Activated T-cell treated with anti-CD3 and anti-CD28 coated beads for 4 hours (primary cell): ENCODE results near the gene TMEM132E.
A peak's percentile ranks its signal among the peaks of the same experiment; 100 is the strongest.
"Not testable (repeated sequence)": the region's sequence is repeated elsewhere in the genome, so short reads cannot be mapped to it uniquely, and the experiment has no call there.

Source experiments
- DNase-seq: peaks from one replicate; pipeline ENCODE4 v3.0.0-alpha.2; 2020

Gene TMEM132E, protein sequence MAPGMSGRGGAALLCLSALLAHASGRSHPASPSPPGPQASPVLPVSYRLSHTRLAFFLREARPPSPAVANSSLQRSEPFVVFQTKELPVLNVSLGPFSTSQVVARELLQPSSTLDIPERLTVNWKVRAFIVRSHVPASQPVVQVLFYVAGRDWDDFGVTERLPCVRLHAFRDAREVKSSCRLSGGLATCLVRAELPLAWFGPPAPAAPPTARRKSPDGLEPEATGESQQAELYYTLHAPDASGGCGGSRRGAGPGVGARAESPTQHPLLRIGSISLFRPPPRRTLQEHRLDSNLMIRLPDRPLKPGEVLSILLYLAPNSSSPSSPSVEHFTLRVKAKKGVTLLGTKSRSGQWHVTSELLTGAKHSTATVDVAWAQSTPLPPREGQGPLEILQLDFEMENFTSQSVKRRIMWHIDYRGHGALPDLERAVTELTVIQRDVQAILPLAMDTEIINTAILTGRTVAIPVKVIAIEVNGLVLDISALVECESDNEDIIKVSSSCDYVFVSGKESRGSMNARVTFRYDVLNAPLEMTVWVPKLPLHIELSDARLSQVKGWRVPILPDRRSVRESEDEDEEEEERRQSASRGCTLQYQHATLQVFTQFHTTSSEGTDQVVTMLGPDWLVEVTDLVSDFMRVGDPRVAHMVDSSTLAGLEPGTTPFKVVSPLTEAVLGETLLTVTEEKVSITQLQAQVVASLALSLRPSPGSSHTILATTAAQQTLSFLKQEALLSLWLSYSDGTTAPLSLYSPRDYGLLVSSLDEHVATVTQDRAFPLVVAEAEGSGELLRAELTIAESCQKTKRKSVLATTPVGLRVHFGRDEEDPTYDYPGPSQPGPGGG (N-terminal part only)

DNA sequence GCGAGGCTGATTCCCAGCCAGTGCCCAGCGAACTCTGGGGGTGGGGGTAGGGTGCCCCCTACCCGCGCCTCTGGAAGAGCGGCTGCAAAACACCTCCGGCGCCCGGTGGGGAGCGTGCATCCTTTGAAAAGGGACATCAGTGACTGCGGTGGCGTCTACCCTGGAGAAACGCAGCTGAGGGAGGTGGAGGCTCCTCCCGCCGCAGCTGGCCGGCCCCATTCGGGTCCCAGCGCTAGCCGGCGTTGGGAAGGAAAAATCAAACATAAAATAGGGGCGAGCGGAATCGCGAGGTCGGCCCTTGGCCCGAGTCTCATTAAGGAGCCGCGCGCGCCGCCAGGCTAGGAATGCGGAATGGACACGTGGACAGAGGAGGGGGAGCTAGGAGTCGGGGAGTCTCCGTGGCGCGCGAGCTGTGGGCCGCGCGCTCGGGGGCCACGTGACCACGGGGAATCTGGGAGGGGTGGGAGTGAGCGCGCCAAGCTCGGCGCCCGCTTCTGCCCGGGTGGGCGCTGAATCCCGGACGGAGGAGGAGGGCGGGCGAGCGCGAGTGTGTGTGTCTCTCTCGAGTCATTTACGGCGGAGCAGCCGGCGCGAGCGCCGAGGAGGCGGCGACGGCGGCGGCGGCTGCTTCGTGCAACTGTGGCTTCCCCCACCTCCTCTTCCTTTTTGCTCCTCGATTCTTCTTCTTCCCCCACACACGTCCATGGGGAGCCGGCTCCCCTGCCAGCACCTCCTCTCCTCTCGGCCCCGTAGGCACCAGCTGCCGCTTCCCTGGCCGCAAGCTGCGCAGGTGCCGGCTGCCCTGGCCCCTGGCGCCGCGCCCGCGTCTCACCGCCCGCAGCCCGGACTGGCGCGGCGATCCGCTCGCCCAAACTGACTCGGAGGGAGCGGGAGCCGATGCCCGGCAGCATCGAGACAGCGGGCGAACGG lies at the start of gene TMEM132E:
Gene TMEM132E (plus strand): TSS at position 566 of the 930 bp plus-strand sequence. CDS start 1,495 bp downstream, outside the sequence.
- DNase-seq: no peak

GRCh38 chr17:34530918-34531317 lies 48.5 kb upstream of the TMEM132E start:
- no peak for DNase-seq

DNA sequence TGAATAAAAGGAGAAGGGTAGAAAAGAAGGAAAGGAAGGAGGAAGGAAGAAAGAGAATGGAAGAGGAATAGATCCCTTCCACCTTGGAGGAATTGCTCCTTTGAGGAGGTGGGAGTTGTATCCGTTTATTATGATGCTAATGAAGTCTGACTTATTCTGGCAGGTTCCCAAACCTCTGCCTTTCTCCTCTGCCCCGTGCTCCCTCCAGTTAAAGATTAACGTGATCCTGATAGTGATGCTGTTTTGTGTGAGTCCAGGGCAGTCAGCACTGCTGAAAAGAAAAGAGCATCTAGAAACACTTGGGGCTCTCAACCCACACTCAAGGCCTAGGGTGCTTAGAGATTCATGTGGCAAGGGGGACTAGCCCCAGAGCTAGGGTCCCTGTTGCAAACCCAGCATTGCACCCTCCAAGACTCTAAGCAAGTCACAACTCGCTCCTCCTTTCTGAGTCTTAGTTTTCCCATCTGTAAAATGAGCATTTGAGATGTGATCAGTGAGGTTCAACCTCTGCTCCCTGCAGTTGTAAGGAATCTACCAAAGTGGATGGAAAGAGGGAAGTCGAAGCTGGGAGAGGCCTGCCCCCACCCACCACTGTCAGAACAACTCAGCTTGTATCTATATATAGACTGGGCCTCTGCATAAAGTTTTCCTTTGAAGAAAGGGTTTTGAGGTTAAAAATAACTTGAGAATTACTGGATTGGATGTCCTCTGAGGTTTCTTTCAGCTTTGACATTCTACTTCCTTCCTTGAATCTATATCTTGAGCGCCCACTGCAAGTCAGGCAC lies 46.9 kb upstream of the TMEM132E start:
- no peak for DNase-seq

GRCh38 chr17:34533806-34534527 lies 45.4 kb upstream of the TMEM132E start:
- DNase-seq: no peak

GRCh38 chr17:34537445-34537844 lies 41.9 kb upstream of the TMEM132E start:
- DNase-seq: no peak

- DNase-seq: not testable (repeated sequence)
Observed at GRCh38 chr17:34538582-34538981, 40.8 kb upstream of the TMEM132E start.

GRCh38 chr17:34539881-34540280 lies 39.5 kb upstream of the TMEM132E start:
- DNase-seq: no peak

DNA sequence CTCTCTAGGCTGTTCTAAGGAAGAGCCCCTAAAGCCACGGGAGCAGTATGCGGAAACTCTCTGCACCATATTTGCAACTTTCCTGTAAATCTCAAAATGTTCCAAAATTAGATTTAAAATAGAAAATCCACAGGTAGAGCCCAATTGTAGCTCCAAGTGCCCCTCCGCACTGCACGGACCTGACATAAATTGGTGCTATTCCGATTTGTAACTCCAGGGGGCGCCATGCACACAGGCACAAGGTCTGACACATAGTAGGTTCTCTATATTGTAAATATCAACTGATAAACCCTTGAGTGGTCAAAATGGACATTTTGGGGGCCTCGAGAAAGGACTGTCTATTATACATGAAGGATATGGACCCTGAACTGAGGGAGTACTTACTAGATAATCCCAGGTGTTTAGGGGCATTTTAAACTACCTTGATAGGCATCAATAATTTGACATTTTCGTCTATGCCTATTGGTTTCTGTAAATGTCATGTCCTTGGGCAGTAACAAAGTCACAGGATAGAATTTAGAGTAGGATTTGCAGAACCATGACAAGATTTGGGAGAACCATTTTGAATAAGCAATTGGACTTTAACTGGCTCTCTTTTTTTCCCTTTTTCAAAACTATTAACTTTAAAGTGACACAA lies 36.6 kb upstream of the TMEM132E start:
- DNase-seq: peak; percentile 53

DNA sequence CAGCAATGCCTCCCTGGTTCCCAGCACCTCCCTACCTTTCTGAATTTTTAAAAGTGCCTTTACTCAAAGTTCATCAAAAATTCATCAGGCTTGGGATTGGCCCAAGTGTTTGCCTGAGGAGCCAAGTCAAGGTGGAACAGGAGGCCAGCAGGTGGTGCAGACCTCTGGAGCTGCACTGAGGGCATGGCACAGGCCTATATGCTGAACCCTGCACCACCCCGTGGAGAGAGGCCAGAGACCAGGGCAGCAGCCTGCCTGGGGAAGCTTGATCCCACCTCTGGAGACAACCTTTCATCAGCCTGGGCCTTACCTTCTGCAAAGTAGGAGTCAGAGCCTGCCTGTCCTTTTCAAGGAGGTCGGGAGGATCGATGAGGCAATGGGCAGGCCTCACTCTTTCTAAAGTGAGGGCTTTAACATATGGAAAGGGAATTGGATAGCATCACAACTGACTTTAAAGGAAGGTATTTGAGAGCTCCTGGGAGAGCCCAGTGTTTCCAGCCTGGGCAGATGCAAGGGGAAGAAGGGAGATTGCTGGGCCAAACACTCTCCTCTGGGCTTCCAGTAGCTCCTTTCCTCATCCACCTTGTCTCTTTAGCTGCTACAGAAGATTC lies 31.8 kb upstream of the TMEM132E start:
- DNase-seq: no peak

- no peak for DNase-seq
Observed at GRCh38 chr17:34549966-34550365, 29.4 kb upstream of the TMEM132E start.

DNA sequence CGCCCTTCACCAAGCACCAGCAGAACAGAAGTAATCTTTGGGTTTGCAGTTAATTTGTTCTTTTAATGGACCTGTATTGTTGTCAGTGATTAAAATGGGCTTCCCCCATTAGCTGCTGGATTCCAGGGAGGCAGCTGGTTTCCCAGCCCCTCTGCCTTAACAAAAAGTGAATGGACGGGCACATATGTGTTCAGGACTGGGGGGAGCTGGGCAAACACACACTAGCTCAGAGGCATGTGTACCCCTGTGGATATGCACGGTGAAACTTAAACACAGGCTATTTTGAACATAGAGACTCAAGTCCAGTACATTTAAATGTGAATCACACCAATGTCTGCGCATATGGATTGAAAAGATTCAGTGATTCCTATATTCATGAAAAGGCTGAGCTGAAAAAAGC lies 25.5 kb upstream of the TMEM132E start:
- no peak for DNase-seq

DNA sequence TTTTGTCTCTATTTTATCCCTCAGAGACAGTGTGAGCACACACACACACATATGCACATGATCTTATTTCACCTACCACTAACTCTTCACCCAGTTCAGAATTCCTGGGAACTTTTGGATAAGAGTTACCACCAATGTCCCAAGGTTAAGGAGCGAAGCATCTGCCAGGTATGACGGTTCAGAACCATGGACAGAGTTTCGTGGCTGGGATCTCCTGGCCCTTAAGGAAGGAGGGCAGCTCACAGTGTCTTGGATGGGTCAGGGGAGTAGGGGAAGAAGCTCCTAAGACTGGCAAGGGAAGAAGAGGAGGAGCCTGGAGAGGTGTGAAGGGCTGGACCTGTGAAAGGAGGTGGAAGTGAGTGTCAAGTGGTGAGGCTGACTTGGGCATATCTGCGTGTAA lies 23.0 kb upstream of the TMEM132E start:
- DNase-seq: no peak

GRCh38 chr17:34556931-34557330 lies 22.5 kb upstream of the TMEM132E start:
- DNase-seq: no peak

DNA sequence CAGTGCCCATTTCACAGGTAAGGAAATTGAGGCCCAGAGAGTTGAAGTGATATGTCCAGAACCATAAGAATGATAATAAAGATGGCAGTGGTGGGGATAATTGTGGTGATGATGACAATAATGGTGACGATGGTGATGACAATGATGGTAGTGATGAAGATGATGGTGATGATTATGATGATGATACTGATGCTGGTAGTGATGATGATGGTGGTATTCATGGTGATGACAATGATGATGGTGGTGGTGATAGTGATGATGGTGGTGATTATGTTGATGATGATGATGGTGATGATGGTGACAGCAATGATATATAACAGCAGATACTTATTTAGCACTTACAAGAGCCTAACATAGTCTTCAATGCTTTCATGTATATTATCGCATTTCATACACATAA lies 18.1 kb upstream of the TMEM132E start:
- DNase-seq: no peak

- no peak for DNase-seq
Observed at GRCh38 chr17:34562387-34562786, 17.0 kb upstream of the TMEM132E start.

- DNase-seq: no peak
Observed at GRCh38 chr17:34565713-34566112, 13.7 kb upstream of the TMEM132E start.

DNA sequence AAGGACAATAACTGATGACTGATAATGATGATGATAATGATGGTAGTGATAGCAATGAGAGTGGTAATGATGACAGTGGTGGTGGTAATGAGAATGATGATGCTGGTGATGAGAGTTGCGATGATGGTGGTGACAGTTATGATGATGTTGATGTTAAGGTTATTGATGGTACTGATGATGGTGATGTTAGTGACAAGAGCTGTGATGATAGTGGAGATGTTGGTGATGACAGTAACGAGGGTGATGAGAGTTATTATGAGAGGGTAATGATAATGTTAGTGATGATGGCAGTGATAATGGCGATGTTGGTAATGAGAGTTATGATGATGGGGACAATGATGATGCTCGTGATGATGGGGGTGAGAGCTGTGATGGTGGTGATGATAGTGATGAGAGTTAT lies 13.2 kb upstream of the TMEM132E start:
- DNase-seq: no peak

DNA sequence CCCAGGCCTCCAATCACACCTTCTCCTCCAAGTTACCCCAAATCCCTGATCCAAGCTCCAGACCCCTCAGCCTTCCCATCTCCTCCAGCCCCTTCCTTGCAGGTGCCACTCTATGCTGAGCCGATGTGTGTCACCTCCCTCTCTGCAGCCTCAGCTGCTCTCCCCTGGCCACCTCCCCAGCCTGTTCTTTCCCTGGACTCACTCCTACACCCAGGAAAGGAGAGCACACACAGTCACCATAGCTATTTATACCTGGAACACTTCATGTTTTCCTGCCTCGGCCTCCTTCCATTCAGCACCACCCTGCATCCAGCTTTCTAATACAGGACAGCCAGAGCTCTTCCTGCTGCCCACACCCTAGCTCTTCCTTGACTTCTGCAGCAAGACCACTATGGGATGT lies 12.5 kb upstream of the TMEM132E start:
- DNase-seq: no peak

GRCh38 chr17:34567691-34568465 lies 11.5 kb upstream of the TMEM132E start:
- no peak for DNase-seq

DNA sequence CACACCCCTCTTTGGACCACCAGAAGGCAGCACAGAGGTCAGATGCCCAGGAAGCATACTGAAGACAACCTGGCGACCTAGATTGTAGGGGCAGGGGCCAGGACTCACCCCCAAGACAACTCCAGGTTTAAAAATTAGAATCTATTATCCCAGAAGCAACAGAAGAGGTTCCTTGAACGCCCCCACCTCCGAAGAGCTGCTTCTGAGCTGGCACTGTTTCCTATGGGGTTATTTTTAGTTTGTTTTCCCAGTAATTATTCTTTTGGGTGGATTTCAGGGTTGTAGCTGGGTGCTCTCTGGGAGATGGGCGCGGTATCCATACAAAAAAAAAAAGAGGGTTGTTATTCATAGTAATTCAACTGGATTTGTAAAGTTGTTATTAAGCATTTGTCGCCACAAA lies 10.4 kb upstream of the TMEM132E start:
- no peak for DNase-seq
